Caco-2 (cell line): ENCODE measurements around the gene FAM114A1. TPM values are rescaled to one million over a fixed set of nuclear protein-coding genes. Genes with fewer than 3 reads are reported as not detected.

Source experiments
- BruUV-seq: library from RNA; stranded (reverse); fragments of 400-500 nt; replicated peaks from 2 replicates; lab custom pipeline; 2021; lab: Mats Ljungman, UMichigan
- CTCF ChIA-PET: fragments of 300-600 bp; sonication (Branson Sonifier 250); formaldehyde crosslinking; loops from one replicate; lab custom pipeline; 2022; ENCODE audit warnings: antibody characterized with exemption; lab: Charles Lee
- POLR2A ChIA-PET: fragments of 300-600 bp; sonication (Branson Sonifier 250); formaldehyde crosslinking; loops from one replicate; lab custom pipeline; 2022; ENCODE audit warnings: antibody characterized with exemption; lab: Charles Lee
- DNase-seq, 2 experiments: peaks; one replicate each; pipeline versions ENCODE4 v3.0.0 to v3.0.0-alpha.2; 2020 to 2022
- H3K27me3 ChIP-seq: replicated peaks from 2 replicates; pipeline ENCODE4 v1.6.0; 2011; ENCODE audit warnings: low read length; ENCODE audit not compliant: control insufficient read depth, insufficient read depth
- H3K36me3 ChIP-seq: 2 replicates; pipeline ENCODE4 v1.5.1; 2011; ENCODE audit warnings: low read length; ENCODE audit not compliant: control insufficient read depth, insufficient read depth
- H3K4me1 ChIP-seq: fragments of 250-450 bp; sonication (Bioruptor Pico); 2 replicates; pipeline ENCODE4 v1.5.1; 2020; ENCODE audit warnings: mild to moderate bottlenecking
- H3K4me3 ChIP-seq: 2 replicates; pipeline ENCODE4 v1.5.1; 2011; ENCODE audit warnings: low read depth, mild to moderate bottlenecking, control low read depth, low read length
- H3K9me3 ChIP-seq: fragments of 250-450 bp; sonication (Bioruptor Pico); 2 replicates; pipeline ENCODE4 v1.5.1; 2020; ENCODE audit warnings: mild to moderate bottlenecking, moderate library complexity
- H3K27ac Mint-ChIP-seq: one replicate; pipeline ENCODE4 v1.8.0; 2022; ENCODE audit warnings: mixed read lengths; ENCODE audit not compliant: unreplicated experiment
- H3K27me3 Mint-ChIP-seq: one replicate; pipeline ENCODE4 v1.8.0; 2022; ENCODE audit warnings: mixed read lengths; ENCODE audit not compliant: insufficient read depth, unreplicated experiment
- H3K36me3 Mint-ChIP-seq: one replicate; pipeline ENCODE4 v1.8.0; 2022; ENCODE audit warnings: mild to moderate bottlenecking, mixed read lengths; ENCODE audit not compliant: insufficient read depth, unreplicated experiment
- H3K4me1 Mint-ChIP-seq: one replicate; pipeline ENCODE4 v1.8.0; 2022; ENCODE audit warnings: low read depth, mixed read lengths; ENCODE audit not compliant: unreplicated experiment
- H3K4me3 Mint-ChIP-seq: one replicate; pipeline ENCODE4 v1.8.0; 2022; ENCODE audit warnings: mild to moderate bottlenecking, moderate library complexity, mixed read lengths; ENCODE audit not compliant: unreplicated experiment
- H3K9me3 Mint-ChIP-seq: one replicate; pipeline ENCODE4 v1.8.0; 2022; ENCODE audit warnings: mixed read lengths; ENCODE audit not compliant: unreplicated experiment
- CTCF ChIP-seq, 2 experiments: fragments of 200-600 bp in 1 of 2; IDR thresholded peaks; 1 replicate in 1 of 2; 2 replicates in 1 of 2; pipeline versions ENCODE4 v1.5.1 to v1.8.0; 2011 to 2022; ENCODE audit warnings: antibody characterized with exemption in 1 of 2, control low read depth in 1 of 2, inconsistent platforms in 1 of 2, low read depth in 1 of 2, low read length in 1 of 2, mild to moderate bottlenecking in 1 of 2, moderate library complexity in 1 of 2; ENCODE audit not compliant: insufficient read depth in 1 of 2, severe bottlenecking in 1 of 2, unreplicated experiment in 1 of 2
- intact Hi-C: fragments of 100-400 bp; cut with micrococcal nuclease; formaldehyde crosslinking; loops from one replicate; pipeline ENCODE4 v1.10.0; 2022; ENCODE audit not compliant: unreplicated experiment
- total RNA-seq: library from RNA; stranded (reverse); gene quantifications from 2 replicates; pipeline ENCODE4 v1.2.3, GENCODE V29; 2022

The FAM114A1 gene
- total RNA-seq, 1 experiment from 2014 or later = 20.8 TPM

- intact Hi-C loops = no loop called here
- H3K9me3 Mint-ChIP-seq = no peaks in the 10 kb centered on the region
- no peak overlapping the region for H3K27ac Mint-ChIP-seq
- no peak for TF ChIP-seq CTCF (IDR thresholded peaks at IDR 0.05; ENCODE audit: insufficient read depth in 1 of 2, low read depth in 1 of 2, low read length in 1 of 2, severe bottlenecking in 1 of 2, unreplicated experiment in 1 of 2)
- no TSS peak for BruUV-seq
- Histone ChIP-seq H3K4me3 (no peak overlapping the region), H3K27me3 (no peaks in the 10 kb centered on the region), H3K4me1 (no peaks in the 10 kb centered on the region), H3K36me3 (no peaks in the 10 kb centered on the region), H3K9me3 (no peaks in the 10 kb centered on the region)
- H3K4me3 Mint-ChIP-seq = no peak overlapping the region
- no peaks in the 10 kb centered on the region for H3K36me3 Mint-ChIP-seq
- ChIA-PET POLR2A (no interaction called here), CTCF (no interaction called here)
- no peaks in the 10 kb centered on the region for H3K27me3 Mint-ChIP-seq
- DNase-seq = no peak
- H3K4me1 Mint-ChIP-seq = peaks cover 10% of the 10 kb centered on the region
These were observed 80.9 kb downstream of the FAM114A1 start for GRCh38 chr4:38948551-38948950.

- BruUV-seq = no TSS peak
- no peaks in the 10 kb centered on the region for H3K27me3 ChIP-seq
- Mint-ChIP-seq H3K27me3 (no peaks in the 10 kb centered on the region), H3K4me3 (no peak overlapping the region), H3K4me1 (peaks cover 10% of the 10 kb centered on the region), H3K36me3 (no peaks in the 10 kb centered on the region), H3K9me3 (no peaks in the 10 kb centered on the region), H3K27ac (no peak overlapping the region)
- ChIA-PET POLR2A (no interaction called here), CTCF (no interaction called here)
- no peaks in the 10 kb centered on the region for H3K9me3 ChIP-seq
- no peaks in the 10 kb centered on the region for H3K36me3 ChIP-seq
- H3K4me3 ChIP-seq = no peak overlapping the region
- DNase-seq = no peak
- no peak for TF ChIP-seq CTCF (IDR thresholded peaks at IDR 0.05; ENCODE audit: insufficient read depth in 1 of 2, low read depth in 1 of 2, low read length in 1 of 2, severe bottlenecking in 1 of 2, unreplicated experiment in 1 of 2)
- intact Hi-C loops = no loop called here
- H3K4me1 ChIP-seq = no peaks in the 10 kb centered on the region
These were observed 81.9 kb downstream of the FAM114A1 start for GRCh38 chr4:38949411-38950051.

DNA sequence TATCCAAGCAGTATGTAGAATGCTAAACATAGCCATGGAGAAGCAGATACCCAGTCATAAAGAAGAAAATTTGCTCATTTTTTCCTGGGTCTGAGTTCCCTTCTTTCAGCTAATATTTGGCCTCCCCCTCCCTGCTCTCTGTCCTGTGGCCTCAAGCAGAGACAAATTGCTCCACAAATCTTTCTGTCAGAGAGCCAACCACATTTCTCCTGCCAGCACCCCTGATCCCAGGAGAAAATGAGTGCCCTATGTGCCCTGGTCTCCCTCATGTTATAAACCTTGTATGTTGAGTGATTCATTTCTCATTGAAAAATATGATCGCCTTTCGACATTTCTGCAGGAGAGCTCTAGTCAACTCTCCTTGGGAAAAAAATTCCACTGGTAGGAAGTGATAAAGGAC, 82.6 kb downstream of the FAM114A1 start:
- Mint-ChIP-seq H3K27ac (no peak overlapping the region), H3K4me1 (peaks cover 10% of the 10 kb centered on the region), H3K4me3 (no peak overlapping the region), H3K27me3 (no peaks in the 10 kb centered on the region), H3K9me3 (no peaks in the 10 kb centered on the region), H3K36me3 (no peaks in the 10 kb centered on the region)
- Histone ChIP-seq H3K9me3 (no peaks in the 10 kb centered on the region), H3K4me1 (no peaks in the 10 kb centered on the region), H3K4me3 (no peak overlapping the region), H3K36me3 (no peaks in the 10 kb centered on the region), H3K27me3 (no peaks in the 10 kb centered on the region)
- ChIA-PET POLR2A (no interaction called here), CTCF (no interaction called here)
- no TSS peak for BruUV-seq
- no peak for DNase-seq
- TF ChIP-seq CTCF (IDR thresholded peaks at IDR 0.05; ENCODE audit: insufficient read depth in 1 of 2, low read depth in 1 of 2, low read length in 1 of 2, severe bottlenecking in 1 of 2, unreplicated experiment in 1 of 2) = no peak
- intact Hi-C loops = no loop called here
